ENCODE measurements around the gene NFE2. TPM values are rescaled to one million over a fixed set of nuclear protein-coding genes. Genes with fewer than 3 reads are reported as not detected.

Gene NFE2
- total RNA-seq, 1 experiment from 2014 or later = 2.4 TPM

DNA sequence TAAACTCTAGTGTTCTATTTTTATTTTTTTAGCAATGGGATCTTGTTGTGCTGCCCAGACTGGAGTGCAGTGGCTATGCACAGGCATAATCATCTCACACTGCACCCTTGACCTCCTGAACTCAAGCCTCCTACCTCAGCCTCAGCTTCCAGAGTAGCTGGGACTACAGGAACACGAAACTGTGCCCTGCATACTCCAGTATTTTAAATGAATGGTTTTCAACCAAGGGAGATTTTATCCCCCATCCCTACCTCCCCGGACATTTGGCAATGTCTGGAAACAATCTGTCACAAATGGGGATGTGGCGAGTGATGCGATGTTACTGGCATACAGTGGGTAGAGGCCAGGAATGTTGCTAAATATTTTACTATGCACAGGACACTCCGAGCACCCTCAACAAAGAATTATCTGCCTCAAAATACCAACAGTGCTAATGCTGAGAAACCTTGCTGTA is 23.0 kb downstream of the NFE2 start:
- no peaks in the 10 kb centered on the region for H3K9me3 Mint-ChIP-seq
- no peak overlapping the region; the same call in none of the 2 replicates for H3K27ac Mint-ChIP-seq
- ChIA-PET CTCF (interaction anchor here (0.9 to 1.6 kb wide), 2 partner anchors 16 to 26 kb away, joined by 3 to 5 read pairs; no protein-coding TSS in a partner anchor), POLR2A (interaction anchor here (0.6 to 2.3 kb wide), 4 partner anchors 9 to 18 kb away, joined by 3 to 11 read pairs (median 4); no protein-coding TSS in a partner anchor)
- H3K27me3 Mint-ChIP-seq (ENCODE audit: low read depth) = no peaks in the 10 kb centered on the region
- TF ChIP-seq ZBTB21 (CRISPR knock-in tag; IDR thresholded peaks at IDR 0.05; ENCODE audit: borderline replicate concordance) (no peak), ZNF416 (CRISPR knock-in tag; IDR thresholded peaks at IDR 0.05) (no peak), ZNF263 (CRISPR knock-in tag; IDR thresholded peaks at IDR 0.05; ENCODE audit: low read depth) (no peak), ZNF396 (CRISPR knock-in tag; IDR thresholded peaks at IDR 0.05; ENCODE audit: borderline replicate concordance) (no peak), ZNF121 (CRISPR knock-in tag; IDR thresholded peaks at IDR 0.05) (0 out of 2 replicates have a peak, but pooled peaks have one; percentile 17)
- TF ChIP-seq, protein P1, sequence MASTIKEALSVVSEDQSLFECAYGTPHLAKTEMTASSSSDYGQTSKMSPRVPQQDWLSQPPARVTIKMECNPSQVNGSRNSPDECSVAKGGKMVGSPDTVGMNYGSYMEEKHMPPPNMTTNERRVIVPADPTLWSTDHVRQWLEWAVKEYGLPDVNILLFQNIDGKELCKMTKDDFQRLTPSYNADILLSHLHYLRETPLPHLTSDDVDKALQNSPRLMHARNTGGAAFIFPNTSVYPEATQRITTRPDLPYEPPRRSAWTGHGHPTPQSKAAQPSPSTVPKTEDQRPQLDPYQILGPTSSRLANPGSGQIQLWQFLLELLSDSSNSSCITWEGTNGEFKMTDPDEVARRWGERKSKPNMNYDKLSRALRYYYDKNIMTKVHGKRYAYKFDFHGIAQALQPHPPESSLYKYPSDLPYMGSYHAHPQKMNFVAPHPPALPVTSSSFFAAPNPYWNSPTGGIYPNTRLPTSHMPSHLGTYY (CRISPR knock-in tag; IDR thresholded peaks at IDR 0.05) = no peak
- TF ChIP-seq, protein P2, sequence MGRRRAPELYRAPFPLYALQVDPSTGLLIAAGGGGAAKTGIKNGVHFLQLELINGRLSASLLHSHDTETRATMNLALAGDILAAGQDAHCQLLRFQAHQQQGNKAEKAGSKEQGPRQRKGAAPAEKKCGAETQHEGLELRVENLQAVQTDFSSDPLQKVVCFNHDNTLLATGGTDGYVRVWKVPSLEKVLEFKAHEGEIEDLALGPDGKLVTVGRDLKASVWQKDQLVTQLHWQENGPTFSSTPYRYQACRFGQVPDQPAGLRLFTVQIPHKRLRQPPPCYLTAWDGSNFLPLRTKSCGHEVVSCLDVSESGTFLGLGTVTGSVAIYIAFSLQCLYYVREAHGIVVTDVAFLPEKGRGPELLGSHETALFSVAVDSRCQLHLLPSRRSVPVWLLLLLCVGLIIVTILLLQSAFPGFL (CRISPR knock-in tag; IDR thresholded peaks at IDR 0.05; ENCODE audit: borderline replicate concordance) = no peak
- no peak for DNase-seq (ENCODE audit: low spot score)
- H3K4me3 Mint-ChIP-seq = no peak overlapping the region
- peaks cover 15% of the 10 kb centered on the region for H3K36me3 Mint-ChIP-seq
- H3K4me1 Mint-ChIP-seq = peaks cover 37% of the 10 kb centered on the region
- ATAC-seq = no peak

DNA sequence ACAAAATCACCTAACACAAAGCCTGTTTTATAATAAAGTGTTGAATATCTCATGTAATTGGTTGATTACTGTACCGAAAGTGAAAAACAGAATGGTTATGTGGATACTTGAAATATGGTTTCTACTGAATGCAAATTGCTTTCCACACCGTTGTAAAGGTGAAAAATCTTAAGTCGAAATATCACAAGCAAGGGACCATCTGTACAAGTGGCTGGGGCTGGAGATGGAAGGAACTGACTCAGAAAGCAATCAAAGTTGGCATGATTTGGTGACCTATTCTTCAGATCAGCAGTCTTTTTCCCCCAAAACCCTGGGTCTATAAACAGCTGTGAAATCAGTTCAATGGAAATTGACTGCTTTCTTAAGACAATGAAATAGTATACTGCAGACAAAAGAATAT is 24.4 kb downstream of the NFE2 start:
- Mint-ChIP-seq H3K27ac (peak overlapping the region; percentile 93), H3K9me3 (no peaks in the 10 kb centered on the region), H3K4me3 (peak overlapping the region; percentile 24; the same call in 1 of the 2 replicates), H3K36me3 (peaks cover 23% of the 10 kb centered on the region), H3K27me3 (ENCODE audit: low read depth) (no peaks in the 10 kb centered on the region), H3K4me1 (peaks cover 22% of the 10 kb centered on the region)
- POLR2A ChIA-PET = interaction anchor here (1.4 to 2.3 kb wide), 2 partner anchors 11 to 17 kb away, joined by 3 to 11 read pairs; no protein-coding TSS in a partner anchor
- no peak for ATAC-seq
- CTCF ChIA-PET = interaction anchor here (1.6 kb wide), 1 partner anchor 25 kb away, joined by 5 read pairs; no protein-coding TSS in a partner anchor
- TF ChIP-seq, protein P3, sequence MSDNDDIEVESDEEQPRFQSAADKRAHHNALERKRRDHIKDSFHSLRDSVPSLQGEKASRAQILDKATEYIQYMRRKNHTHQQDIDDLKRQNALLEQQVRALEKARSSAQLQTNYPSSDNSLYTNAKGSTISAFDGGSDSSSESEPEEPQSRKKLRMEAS (CRISPR knock-in tag; IDR thresholded peaks at IDR 0.05) = 0 out of 2 replicates have a peak, but pooled peaks have one; percentile 18
- TF ChIP-seq RORB (CRISPR knock-in tag; IDR thresholded peaks at IDR 0.05) = no peak
- no peak for DNase-seq (ENCODE audit: low spot score)

DNA sequence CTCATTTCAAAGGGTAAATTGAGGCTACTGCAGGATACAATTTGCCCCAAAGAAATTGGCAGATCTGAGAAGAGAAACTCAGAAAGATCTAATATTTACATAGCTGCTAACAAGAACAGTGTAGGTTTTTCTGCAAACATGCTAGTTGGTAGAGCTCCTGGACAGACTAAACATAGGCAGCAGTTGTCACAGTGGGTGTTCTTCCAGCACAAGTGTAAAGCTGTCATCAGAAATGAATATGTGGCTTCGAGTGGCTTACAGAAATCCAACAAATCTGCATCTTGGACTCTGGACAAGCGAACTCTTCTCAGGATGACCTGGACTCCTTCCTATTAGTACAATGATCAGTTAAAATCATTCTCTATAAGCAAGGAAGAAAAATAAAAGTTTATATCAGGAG is 26.8 kb downstream of the NFE2 start:
- ChIA-PET POLR2A (interaction anchor here (1.3 kb wide), 1 partner anchor 12 kb away, joined by 4 read pairs; no protein-coding TSS in a partner anchor), CTCF (interaction anchor here (0.7 to 1.5 kb wide), 3 partner anchors 50 to 256 kb away, joined by 3 to 4 read pairs (median 4); partner anchors contain the start of gene COPZ1)
- DNase-seq (ENCODE audit: low spot score) = no peak
- no peak for ATAC-seq
- Mint-ChIP-seq H3K4me1 (peaks cover 21% of the 10 kb centered on the region), H3K27me3 (ENCODE audit: low read depth) (no peaks in the 10 kb centered on the region), H3K27ac (no peak overlapping the region), H3K4me3 (no peak overlapping the region), H3K36me3 (peaks cover 23% of the 10 kb centered on the region), H3K9me3 (no peaks in the 10 kb centered on the region)
- TF ChIP-seq ETV6 (CRISPR knock-in tag; IDR thresholded peaks at IDR 0.05) (no peak), FOXK1 (CRISPR knock-in tag; IDR thresholded peaks at IDR 0.05) (no peak), ZNF219 (CRISPR knock-in tag; IDR thresholded peaks at IDR 0.05; ENCODE audit: borderline replicate concordance) (no peak), GABPB1 (CRISPR knock-in tag; IDR thresholded peaks at IDR 0.05) (no peak)
- TF ChIP-seq, protein P4, sequence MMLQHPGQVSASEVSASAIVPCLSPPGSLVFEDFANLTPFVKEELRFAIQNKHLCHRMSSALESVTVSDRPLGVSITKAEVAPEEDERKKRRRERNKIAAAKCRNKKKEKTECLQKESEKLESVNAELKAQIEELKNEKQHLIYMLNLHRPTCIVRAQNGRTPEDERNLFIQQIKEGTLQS (CRISPR knock-in tag; conservative IDR thresholded peaks at IDR 0.05) = no peak
- TF ChIP-seq, protein P5, sequence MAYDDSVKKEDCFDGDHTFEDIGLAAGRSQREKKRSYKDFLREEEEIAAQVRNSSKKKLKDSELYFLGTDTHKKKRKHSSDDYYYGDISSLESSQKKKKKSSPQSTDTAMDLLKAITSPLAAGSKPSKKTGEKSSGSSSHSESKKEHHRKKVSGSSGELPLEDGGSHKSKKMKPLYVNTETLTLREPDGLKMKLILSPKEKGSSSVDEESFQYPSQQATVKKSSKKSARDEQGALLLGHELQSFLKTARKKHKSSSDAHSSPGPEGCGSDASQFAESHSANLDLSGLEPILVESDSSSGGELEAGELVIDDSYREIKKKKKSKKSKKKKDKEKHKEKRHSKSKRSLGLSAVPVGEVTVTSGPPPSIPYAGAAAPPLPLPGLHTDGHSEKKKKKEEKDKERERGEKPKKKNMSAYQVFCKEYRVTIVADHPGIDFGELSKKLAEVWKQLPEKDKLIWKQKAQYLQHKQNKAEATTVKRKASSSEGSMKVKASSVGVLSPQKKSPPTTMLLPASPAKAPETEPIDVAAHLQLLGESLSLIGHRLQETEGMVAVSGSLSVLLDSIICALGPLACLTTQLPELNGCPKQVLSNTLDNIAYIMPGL (CRISPR knock-in tag; IDR thresholded peaks at IDR 0.05) = no peak
- TF ChIP-seq, protein P6, sequence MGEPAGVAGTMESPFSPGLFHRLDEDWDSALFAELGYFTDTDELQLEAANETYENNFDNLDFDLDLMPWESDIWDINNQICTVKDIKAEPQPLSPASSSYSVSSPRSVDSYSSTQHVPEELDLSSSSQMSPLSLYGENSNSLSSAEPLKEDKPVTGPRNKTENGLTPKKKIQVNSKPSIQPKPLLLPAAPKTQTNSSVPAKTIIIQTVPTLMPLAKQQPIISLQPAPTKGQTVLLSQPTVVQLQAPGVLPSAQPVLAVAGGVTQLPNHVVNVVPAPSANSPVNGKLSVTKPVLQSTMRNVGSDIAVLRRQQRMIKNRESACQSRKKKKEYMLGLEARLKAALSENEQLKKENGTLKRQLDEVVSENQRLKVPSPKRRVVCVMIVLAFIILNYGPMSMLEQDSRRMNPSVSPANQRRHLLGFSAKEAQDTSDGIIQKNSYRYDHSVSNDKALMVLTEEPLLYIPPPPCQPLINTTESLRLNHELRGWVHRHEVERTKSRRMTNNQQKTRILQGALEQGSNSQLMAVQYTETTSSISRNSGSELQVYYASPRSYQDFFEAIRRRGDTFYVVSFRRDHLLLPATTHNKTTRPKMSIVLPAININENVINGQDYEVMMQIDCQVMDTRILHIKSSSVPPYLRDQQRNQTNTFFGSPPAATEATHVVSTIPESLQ (CRISPR knock-in tag; IDR thresholded peaks at IDR 0.05) = no peak
- TF ChIP-seq, protein P7, sequence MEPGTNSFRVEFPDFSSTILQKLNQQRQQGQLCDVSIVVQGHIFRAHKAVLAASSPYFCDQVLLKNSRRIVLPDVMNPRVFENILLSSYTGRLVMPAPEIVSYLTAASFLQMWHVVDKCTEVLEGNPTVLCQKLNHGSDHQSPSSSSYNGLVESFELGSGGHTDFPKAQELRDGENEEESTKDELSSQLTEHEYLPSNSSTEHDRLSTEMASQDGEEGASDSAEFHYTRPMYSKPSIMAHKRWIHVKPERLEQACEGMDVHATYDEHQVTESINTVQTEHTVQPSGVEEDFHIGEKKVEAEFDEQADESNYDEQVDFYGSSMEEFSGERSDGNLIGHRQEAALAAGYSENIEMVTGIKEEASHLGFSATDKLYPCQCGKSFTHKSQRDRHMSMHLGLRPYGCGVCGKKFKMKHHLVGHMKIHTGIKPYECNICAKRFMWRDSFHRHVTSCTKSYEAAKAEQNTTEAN (CRISPR knock-in tag; IDR thresholded peaks at IDR 0.05) = no peak
- TF ChIP-seq, protein P8, sequence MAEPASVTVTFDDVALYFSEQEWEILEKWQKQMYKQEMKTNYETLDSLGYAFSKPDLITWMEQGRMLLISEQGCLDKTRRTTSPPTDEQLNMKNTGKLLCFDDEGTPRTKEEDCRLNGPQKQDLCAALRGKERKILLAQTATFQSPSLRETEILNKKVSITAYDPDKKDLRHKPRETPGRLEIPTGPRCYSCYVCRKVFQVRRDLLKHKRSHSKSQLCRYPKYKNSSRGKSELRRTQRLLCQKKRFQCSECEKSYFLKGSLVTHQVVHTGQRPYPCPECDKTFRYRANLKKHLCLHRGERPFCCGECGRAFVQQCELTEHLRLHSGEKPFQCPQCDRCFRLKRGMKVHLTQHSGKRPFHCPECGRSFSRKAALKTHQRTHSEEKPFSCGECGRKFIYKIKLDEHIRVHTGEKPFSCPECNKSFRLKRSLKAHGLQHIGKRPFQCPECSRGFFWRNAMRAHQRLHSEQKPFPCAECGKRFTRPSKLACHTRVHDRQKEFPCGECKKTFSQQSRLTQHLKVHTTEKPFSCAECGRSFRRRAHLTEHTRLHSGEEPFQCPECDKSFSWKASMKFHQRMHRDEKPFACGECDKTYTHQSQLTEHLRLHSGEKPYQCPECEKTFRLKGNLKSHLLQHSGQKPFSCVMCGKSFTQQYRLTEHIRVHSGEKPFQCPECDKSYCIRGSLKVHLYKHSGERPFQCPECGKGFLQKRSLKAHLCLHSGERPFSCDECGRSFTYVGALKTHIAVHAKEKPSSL (CRISPR knock-in tag; conservative IDR thresholded peaks at IDR 0.05) = no peak
- TF ChIP-seq, protein P9, sequence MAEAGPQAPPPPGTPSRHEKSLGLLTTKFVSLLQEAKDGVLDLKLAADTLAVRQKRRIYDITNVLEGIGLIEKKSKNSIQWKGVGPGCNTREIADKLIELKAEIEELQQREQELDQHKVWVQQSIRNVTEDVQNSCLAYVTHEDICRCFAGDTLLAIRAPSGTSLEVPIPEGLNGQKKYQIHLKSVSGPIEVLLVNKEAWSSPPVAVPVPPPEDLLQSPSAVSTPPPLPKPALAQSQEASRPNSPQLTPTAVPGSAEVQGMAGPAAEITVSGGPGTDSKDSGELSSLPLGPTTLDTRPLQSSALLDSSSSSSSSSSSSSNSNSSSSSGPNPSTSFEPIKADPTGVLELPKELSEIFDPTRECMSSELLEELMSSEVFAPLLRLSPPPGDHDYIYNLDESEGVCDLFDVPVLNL (CRISPR knock-in tag; IDR thresholded peaks at IDR 0.05; ENCODE audit: borderline replicate concordance, low read depth) = no peak
